HG02623 (cell line): Measurements from ENCODE around the gene VAV1.
"Not testable (repeated sequence)": the region's sequence is repeated elsewhere in the genome, so short reads cannot be mapped to it uniquely, and the experiment has no call there.

Experiments
- ATAC-seq: cut with Tn5 transposase; IDR thresholded peaks from one replicate; pipeline ENCODE4 v1.9.1; 2021; ENCODE audit warnings: moderate library complexity; ENCODE audit not compliant: unreplicated experiment

Gene VAV1

DNA sequence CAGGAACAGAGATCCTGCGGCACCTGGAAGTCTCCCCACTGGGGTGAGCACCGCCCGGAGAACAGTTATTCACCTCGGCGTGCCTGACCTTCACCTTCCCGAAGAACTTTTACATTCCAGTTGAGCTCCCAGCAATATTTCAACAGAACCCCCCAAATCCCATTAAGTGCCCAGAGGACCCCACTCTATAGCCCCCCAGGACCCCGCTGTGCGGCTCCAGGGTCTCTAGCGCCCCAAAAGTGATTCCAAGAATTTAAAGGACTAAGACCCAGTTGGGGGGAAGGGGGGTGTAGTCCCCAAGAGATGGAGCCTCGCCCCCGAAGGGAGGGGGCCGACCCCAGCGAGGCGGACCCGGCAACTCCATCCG, 35.6 kb upstream of the VAV1 start:
- no peak for ATAC-seq

DNA sequence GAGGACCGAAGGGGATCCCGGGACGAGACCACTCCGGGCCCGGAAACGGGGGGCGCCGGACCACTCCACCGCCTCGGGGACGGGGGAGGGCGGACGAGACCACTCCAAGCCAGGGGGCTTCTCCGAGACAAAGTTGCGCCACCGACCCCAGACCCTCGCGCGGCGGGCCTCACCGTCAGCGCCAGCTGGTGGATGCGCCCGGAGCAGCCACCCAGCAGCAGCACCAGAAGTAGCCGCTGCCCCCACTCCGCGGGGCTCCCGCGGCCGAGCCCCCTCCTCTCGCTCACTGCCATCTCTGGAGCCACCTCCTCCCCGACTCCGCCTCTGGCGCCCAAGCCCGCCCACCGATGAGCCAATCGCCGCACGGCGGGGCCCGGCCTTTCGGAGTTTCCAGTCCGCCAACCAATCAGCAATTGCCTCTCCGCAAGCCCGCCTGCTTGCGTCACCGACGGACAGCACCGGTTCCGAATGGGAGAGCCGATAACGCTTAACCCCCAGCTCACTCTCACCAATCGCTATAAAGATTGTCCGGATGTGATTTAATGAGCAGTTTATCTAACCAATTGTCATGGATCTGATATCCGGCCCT, 35.1 kb upstream of the VAV1 start, which contains the start of gene GPR108:
Gene GPR108 (minus strand): TSS at position 297 of the 589 bp plus-strand sequence. CDS start 4 bp downstream, at position 293.
- ATAC-seq, result peak; percentile 63

DNA sequence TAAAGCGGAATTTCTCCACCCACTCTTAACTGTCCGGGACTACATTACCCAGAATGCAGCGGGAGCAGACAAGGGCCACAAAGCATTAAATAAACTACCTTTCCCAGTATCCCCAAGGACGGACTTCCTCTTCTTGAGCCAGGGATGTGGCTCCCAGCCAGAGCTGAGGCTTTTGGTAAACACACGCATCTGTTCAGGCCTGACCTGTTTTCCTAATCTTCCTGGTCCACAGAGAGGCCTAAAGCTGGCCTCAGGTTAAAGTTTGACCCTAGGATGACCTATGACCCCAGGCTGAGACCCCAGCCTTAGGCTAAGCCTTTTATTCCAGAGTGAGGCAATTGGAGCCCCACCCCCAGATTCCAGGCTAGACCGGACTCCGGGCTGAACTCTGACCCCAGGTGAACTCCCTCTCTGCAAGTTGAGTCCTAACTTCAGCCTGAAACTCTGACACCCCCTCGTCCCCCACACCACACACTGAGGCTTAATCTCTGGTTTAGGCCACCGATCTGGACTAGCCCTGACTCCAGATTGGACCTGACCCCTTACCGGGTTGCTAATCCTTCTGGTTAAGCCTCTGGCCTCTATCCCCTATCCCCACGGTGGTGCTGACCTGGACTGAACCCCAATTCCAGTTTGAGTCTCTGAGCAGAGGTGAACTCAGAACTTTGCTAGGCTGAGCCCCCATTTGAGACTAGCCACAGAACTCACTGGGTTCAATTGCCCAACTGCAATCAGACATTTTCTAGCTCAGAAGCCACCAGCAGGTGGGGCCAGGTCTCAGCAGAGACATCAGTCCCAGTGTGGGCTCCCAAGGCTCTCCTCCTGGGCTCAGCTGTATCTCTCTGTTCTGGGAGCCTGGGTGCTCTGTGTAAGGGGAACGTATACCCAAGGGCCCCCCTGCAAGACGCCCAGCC, 34.4 kb upstream of the VAV1 start:
- no peak for ATAC-seq

DNA sequence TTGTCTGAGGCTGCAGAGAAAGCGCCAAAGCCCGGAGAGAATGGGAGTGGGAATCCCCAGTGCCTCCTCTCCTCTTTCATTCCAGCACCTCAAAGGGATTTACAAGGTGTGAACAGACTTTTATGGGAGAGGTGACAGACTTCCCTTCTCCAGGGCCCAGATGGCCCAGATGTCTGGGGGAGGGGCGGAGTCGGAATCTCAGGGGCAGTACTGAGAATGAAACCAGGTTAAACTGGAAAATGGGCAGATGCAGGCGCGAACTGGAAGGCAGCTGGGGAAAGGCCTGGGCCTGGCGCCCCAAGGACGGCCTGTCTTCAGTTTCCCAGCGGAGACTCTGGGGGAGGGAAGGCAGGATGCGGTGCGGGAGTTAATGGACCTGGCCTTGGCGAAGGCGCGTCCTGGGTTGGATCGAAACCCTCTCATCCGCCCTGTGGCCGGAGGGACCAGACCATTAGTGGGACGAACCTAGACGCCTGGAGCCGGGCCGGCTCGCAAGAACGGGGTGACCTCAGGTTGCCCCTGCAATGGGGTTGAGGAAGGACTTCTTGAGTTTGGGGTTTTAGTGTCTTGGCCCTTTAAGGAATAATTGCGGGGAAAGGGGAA, 33.6 kb upstream of the VAV1 start:
- ATAC-seq, result no peak

DNA sequence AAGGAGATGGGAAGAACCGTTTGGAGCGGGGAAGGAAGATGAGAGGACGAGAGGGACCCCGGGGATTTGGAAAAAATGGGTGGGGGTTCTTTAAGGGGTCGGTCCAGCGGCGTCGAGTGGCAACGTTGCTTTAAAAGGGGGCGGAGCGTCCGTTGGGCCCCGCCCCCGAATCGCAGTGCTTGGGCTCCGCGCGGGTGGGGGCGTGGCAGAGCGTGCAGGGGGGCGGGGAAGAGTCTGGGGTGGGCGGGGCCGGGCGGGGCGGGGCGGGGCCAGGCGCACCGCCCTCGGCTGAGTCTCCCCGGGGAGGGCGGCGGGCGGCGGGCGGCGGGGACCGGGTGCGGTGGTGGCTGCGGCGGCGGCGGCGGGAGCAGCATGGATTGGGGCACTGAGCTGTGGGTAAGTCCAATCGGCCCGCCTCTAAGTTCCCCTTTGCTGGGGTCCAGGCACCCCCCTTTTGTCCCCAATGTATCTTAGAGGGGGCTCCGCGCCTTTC, 33.1 kb upstream of the VAV1 start, which contains the start of gene TRIP10:
Gene TRIP10 (plus strand): TSS at position 291 of the 493 bp plus-strand sequence. CDS start 82 bp downstream, at position 373.
- ATAC-seq, result no peak

DNA sequence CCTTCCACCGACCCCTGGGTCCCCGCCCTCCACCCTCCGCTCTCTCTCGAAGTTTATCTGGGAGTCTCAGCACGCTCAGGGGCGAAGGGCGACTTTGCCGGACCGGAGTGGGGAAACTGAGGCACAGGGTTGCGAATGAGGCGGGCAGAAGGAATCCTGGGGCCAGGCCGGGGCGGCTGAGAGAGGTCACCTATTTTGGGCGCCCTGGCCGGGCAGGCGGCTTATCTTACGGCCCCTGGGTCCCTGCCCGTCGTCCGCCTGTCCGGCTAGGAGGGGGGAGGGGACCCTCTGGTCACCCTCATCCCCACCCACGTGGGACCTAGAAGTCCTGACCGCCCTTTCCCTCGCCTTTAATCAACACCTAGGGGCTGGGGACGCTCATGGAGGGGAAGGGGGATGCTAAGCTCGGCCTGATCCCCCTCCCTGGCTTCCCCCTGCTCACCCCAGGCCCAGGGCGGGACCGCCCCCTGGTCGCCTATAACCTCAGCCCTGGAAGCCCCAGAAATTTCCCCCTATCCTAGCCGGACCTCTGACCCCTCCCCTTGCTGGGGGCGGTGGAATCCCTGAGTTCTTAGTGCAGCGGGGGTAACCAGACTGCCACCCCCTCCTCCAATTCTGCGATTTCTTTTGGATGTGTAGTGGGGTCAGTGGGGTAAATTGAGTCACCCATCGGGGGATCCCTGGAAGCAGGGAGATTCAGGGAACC, 32.5 kb upstream of the VAV1 start:
- ATAC-seq, result no peak

DNA sequence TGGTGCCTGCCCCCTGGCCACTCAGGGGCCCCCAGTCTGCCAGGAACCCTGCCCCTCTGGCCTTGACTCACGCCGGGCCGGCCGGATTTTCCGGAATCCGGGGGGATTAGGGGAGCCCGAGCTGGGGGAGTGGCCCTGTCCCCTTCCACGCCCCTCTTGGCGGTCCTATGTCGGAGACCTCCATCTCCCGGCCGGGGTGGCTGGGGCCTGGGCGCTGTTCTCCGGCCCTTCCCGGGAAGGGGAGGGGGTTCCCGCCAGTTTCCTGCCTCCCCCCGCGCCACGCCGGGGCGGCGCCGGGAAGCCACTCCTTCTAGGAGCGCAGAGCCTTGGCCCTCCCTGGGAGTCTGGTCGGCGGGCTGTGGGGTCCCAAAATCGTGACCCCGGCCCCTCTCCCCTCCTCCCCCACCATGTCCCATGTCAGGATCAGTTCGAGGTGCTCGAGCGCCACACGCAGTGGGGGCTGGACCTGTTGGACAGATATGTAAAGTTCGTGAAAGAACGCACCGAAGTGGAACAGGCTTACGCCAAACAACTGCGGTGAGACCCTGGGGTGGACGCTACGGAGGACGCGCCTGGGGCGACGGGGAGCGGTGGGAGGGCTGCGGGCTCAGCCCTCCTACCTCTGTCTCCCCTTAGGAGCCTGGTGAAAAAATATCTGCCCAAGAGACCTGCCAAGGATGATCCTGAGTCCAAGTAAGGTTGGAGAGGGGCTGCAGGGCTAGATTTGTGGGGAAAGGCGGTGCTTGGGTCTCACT, 31.7 kb upstream of the VAV1 start:
- ATAC-seq, result no peak

DNA sequence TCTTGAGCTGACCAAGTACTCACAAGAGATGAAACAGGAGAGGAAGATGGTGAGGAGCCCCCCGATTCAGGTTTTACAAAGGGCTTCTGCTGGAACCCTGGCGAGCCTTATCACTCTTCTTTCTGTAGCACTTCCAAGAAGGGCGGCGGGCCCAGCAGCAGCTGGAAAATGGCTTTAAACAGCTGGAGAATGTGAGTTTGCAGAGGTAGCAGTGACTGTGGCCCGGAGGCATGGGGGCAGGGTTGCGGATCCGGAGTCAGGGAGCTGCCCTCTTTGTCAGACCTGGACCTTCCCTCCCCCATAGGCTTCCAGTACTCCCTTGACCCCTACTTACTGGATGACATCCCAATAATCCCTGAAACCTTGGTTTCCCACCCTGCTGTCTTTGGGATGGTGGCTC, 29.4 kb upstream of the VAV1 start:
- ATAC-seq, result no peak

DNA sequence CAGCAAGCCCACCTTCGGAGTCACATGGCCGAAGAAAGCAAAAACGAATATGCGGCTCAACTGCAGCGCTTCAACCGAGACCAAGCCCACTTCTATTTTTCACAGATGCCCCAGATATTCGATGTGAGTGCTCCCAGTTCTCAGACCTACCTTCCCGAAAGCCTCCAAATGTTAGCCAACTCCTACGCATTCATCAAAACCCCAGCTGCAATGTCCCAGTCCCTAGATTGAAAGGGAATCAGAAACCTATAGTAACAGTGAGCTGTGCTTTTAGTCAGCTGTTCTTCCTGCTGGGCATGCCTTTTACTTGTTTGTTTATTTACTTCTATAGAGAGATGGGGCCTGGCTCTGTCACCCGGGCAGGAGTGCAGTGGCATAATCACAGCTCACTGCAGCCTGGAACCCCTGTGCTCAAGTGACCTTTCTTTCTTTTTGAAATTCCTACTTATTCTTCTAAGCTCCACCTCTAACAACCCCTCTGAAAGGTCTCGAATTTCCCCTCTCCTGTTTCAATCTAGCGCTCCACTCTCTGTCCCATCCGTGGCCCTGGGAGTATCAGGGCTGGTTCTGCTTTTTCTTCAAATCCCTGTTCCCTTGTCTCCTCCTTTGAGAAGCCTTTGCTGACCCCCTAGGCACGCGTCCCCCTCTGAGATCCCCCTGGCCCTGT, 28.7 kb upstream of the VAV1 start:
- ATAC-seq, result no peak

DNA sequence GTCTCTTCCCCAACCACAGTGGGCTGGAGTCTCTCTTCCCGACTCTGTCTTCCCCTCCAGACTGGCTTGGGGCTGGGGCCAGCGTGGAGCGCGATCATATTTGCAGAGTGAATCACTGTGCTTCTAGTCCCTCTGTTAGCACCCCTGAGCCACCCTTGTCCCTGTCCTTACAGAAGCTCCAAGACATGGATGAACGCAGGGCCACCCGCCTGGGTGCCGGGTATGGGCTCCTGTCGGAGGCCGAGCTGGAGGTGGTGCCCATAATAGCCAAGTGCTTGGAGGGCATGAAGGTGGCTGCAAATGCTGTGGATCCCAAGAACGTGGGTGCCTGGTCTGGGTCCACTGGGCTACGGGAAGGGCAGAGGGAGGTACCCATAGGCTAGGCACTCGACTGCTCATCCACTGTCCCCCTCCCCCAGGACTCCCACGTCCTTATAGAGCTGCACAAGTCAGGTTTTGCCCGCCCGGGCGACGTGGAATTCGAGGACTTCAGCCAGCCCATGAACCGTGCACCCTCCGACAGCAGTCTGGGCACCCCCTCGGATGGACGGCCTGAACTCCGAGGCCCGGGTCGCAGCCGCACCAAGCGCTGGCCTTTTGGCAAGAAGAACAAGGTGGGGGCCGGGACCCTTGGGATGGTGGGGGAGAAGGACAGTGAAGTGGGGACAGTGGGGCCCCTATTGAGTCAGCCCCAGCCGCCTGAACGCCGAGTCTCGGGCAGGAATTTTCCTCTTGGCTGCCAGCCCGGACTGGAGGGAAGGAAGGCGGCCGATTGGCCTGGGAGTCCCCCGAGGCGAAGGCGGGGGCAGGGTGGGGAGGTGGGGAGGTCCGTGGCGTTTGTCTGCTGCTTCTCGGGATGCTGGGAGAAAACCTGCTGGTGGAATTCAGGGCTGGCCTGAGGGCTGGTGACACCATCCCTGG, 27.9 kb upstream of the VAV1 start:
- ATAC-seq, result no peak

DNA sequence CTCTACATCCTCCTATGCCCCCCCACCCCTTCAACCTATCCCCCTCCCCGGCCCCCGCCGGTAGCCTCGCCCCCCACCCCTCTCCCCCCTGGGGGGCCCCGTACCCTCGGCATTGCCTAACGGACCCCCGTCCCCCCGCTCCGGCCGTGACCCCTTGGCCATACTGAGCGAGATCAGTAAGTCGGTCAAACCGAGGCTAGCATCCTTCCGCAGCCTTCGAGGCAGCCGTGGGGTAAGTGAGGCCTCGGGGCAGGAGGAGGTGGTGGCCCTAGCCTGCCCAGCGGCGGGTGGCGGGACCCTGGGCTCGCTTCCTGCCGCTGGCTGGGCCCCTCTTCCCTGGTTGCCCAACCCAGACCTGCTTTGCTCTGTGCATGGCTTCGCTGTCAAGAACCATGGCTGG, 26.5 kb upstream of the VAV1 start:
- ATAC-seq, result no peak

DNA sequence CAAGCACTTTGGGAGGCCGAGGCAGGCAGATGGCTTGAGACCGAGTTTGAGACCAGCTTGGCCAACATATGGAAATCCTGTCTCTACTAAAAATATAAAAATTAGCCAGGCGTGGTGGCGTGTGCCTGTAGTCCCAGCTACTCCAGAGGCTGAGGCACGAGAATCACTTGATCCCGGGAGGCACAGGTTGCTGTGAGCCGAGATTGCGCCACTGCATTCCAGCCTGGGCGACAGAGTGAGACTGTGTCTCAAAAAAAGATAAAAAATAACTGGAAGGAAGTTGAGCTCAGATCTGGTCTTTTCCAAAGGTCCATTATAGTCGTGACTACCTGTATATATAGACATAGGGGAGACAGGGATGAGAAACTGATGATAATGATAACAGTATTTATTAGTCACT, 24.0 kb upstream of the VAV1 start:
- not testable (repeated sequence) for ATAC-seq

DNA sequence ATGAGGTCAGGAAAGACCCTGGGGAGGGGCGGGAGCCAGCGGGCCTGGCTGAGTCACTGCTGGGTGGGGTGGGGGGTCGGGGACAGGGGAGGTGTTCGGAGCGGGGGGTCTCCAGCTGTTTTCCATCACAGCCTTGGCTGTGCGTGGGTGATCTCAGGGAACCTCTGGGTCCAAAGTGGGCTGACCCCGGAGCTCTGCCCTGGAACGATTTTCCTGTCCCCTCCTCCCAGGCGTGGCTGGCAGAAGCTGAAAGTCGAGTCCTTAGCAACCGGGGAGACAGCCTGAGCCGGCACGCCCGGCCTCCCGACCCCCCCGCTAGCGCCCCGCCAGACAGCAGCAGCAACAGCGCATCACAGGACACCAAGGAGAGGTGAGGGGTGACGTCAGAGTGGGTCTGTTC, 22.4 kb upstream of the VAV1 start:
- no peak for ATAC-seq

DNA sequence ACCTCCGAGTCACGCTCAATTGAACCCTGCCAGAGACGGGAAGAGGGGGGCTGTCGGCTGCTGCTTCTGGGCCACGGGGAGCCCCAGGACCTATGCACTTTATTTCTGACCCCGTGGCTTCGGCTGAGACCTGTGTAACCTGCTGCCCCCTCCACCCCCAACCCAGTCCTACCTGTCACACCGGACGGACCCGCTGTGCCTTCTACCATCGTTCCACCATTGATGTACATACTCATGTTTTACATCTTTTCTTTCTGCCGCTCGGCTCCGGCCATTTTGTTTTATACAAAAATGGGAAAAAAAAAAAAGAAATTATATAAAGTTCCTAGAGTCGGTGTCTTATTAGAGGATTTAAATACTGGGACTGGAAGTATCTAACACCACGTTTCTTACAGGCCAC, 21.3 kb upstream of the VAV1 start:
- no peak for ATAC-seq

DNA sequence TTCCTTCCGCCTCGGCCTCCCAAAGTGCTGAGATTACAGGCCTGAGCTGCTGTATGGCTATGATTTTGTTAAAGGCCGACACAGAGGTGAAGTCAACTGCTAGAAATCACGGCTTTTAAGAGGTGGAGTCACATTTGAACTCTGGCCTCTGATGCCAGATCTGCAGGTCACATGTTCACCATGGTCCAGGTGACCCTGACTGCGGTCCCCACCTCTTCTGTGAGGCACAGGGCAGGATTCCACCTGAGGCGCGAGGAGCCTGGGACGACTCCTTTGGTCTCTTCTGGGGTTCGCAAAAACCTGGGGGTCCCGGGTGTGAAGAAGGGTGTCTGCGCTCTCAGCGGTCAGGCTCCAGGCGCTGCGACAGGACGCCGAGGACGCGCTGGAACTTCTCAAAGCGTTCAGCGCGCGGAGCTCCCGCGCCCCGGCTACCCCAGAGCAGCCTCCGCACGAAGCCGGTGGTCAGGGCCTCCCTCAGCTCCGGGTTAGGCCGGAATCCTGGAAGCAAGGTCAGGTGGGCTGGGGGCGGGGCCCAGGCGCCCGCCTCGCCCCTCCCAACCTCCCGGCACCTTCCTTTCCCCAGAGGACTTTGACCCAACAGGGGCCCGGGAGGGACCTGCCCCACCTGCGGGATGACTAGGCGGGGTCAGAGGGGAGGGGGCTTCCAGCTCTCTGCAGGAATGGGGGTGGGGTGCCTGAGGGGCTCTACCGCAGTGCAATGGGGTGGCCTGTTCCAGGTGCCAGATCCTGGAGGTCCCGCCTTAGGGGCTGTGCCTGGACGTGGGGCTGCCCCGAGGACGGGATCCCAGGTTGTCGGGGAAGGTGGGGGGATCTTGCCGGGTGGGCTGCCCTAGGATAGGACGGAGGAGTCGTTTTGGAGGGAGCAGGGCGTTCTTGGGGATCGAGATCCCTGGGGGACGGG, 20.0 kb upstream of the VAV1 start:
- ATAC-seq, result no peak

DNA sequence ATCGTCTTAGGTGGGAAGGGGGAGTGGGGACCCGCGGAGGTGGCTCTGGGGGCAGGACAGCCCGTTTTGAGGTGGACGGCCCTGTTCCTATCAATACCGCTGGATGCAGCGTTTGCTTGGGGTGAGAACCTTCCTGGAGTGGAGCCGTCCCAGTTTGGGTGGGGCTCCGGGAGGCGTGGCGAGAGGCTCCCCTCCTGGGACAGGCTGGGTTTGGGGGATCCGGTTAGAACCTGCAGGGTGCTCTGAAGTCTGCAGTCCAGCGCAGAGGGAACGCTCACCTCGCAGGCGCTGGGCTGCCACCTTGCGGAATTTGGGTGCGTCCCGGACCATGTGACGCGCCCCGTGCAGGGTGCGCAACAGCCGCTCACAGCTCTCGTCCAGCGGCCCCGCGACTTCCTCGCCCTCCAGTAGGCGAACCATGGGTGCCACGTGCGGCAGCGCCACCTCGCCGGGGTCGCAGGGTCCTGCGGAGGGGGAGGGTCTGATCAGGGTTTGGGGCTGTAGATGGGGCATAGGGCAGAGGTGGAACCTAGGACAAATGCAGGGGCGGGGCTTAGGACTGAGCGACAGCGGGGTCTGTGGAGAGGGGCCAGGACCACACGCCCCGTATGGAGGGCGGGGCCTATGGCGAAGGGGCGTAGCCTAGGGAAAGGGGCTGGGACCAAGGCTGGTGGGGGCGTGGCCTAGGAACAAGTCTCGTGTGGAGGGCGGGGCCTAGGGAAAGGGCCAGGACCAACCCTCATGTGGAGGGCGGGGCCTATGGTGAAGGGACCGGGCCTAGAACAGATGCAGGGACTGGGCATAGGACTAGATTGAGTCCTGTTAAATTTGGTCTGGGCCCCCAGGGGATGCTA, 19.1 kb upstream of the VAV1 start:
- ATAC-seq, result peak; percentile 65

DNA sequence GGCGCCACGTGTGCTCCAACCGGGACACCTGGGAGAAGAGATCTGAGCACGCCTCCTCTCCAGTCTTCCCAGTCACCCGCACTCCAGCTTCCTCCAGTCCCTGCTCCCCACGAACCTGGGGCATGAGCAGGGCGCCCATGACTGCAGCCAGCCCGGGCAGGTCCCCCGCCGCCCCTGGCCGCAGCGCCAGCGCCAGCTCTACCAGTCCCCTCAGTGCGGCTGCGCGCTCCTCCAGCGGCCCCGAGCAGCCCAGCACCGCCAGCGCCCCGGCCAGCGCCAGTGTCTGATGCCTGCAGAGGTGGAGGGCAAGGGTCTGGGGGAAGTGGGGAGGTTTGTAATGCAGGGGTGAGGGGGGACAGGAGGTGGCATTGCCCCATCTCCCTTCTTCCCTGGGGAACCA, 18.4 kb upstream of the VAV1 start:
- no peak for ATAC-seq
